GM12892 (cell line): ENCODE results near the gene NPHP1.

ENCODE experiments used
- POLR2A ChIP-seq: IDR thresholded peaks from 2 replicates; pipeline ENCODE4 v1.6.1; 2011; ENCODE audit warnings: low read depth, low read length, control low read depth
- POLR2AphosphoS5 ChIP-seq: IDR thresholded peaks from 2 replicates; pipeline ENCODE4 v1.6.1; 2011; ENCODE audit warnings: low read depth, low read length, control low read depth

- no peak for TF ChIP-seq POLR2A
- TF ChIP-seq POLR2AphosphoS5: no peak
These were observed 105.2 kb downstream of the NPHP1 start for GRCh38 chr2:110099471-110100225.
